ENCODE results near the gene METTL21C.

DNA sequence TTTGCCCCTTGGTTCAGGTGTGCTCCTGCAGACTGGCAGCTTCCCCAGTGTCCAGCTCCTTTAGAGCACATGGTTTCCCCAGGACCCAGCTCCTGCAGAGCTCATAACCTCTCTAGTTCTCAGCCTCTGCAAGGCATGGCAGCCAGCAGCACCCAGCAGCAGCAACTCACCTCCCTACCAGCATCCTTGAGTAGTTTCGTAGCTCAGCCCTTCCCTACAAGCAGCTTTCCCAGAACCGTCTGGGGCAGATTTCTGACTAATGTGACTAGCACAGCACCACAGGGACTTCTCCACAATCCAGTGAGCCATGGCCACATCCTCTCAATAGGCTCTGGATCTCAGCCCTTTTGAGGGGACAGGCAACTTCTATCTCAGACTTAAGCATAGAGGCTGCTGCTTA lies 14.1 kb upstream of the METTL21C start:
- TF ChIP-seq, protein P1, sequence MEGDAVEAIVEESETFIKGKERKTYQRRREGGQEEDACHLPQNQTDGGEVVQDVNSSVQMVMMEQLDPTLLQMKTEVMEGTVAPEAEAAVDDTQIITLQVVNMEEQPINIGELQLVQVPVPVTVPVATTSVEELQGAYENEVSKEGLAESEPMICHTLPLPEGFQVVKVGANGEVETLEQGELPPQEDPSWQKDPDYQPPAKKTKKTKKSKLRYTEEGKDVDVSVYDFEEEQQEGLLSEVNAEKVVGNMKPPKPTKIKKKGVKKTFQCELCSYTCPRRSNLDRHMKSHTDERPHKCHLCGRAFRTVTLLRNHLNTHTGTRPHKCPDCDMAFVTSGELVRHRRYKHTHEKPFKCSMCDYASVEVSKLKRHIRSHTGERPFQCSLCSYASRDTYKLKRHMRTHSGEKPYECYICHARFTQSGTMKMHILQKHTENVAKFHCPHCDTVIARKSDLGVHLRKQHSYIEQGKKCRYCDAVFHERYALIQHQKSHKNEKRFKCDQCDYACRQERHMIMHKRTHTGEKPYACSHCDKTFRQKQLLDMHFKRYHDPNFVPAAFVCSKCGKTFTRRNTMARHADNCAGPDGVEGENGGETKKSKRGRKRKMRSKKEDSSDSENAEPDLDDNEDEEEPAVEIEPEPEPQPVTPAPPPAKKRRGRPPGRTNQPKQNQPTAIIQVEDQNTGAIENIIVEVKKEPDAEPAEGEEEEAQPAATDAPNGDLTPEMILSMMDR (IDR thresholded peaks at IDR 0.05; ENCODE audit: insufficient read depth, low read length, poor library complexity, severe bottlenecking), result no peak
- no peak for TF ChIP-seq EZH2phosphoT487 (conservative IDR thresholded peaks at IDR 0.05; ENCODE audit: low read length)

All from SU-DHL-6 (cell line).